Hepatocyte (in vitro differentiated cells): ENCODE results near the gene TTC34. TPM values are rescaled to one million over a fixed set of nuclear protein-coding genes. Genes with fewer than 3 reads are reported as not detected.

Experiments
- DNase-seq: peaks from one replicate; pipeline ENCODE4 v3.0.0-alpha.2; 2016; ENCODE audit warnings: low spot score
- H2AFZ ChIP-seq: fragments of 200-600 bp; sonication (generic); 2 replicates; pipeline ENCODE4 v1.6.0; 2016; ENCODE audit warnings: antibody characterized with exemption, mild to moderate bottlenecking
- H3K27ac ChIP-seq: fragments of 200-600 bp; sonication (generic); 2 replicates; pipeline ENCODE4 v1.5.1; 2016; ENCODE audit warnings: mild to moderate bottlenecking
- H3K27me3 ChIP-seq: fragments of 200-600 bp; sonication (generic); 2 replicates; pipeline ENCODE4 v1.6.1; 2016
- H3K36me3 ChIP-seq: fragments of 200-600 bp; sonication (generic); replicated peaks from 2 replicates; pipeline ENCODE4 v1.5.1; 2016; ENCODE audit warnings: low read depth; ENCODE audit not compliant: insufficient read depth
- H3K4me1 ChIP-seq: fragments of 200-600 bp; sonication (generic); 2 replicates; pipeline ENCODE4 v1.5.1; 2016; ENCODE audit warnings: mild to moderate bottlenecking, moderate library complexity; ENCODE audit not compliant: insufficient read depth
- H3K4me2 ChIP-seq: fragments of 200-600 bp; sonication (generic); 2 replicates; pipeline ENCODE4 v1.6.0; 2016
- H3K4me3 ChIP-seq: fragments of 200-600 bp; sonication (generic); 2 replicates; pipeline ENCODE4 v1.5.1; 2016; ENCODE audit warnings: mild to moderate bottlenecking
- H3K79me2 ChIP-seq: fragments of 200-600 bp; sonication (generic); 2 replicates; pipeline ENCODE4 v1.6.0; 2017; ENCODE audit warnings: mild to moderate bottlenecking
- H3K9me2 ChIP-seq: fragments of 200-600 bp; sonication (generic); replicated peaks from 2 replicates; pipeline ENCODE4 v1.6.0; 2017; ENCODE audit warnings: mild to moderate bottlenecking; ENCODE audit not compliant: insufficient read depth
- H3K9me3 ChIP-seq: fragments of 200-600 bp; sonication (generic); 2 replicates; pipeline ENCODE4 v1.5.1; 2016; ENCODE audit warnings: low read depth, mild to moderate bottlenecking
- H4K20me1 ChIP-seq: fragments of 200-600 bp; sonication (generic); 2 replicates; pipeline ENCODE4 v1.6.0; 2016; ENCODE audit warnings: mild to moderate bottlenecking; ENCODE audit not compliant: insufficient read depth, poor library complexity, severe bottlenecking
- EZH2 ChIP-seq: fragments of 200-600 bp; sonication (generic); IDR thresholded peaks from 2 replicates; pipeline ENCODE4 v1.6.1; 2016; ENCODE audit warnings: antibody characterized with exemption, mild to moderate bottlenecking, borderline replicate concordance
- EZH2phosphoT487 ChIP-seq: fragments of 200-600 bp; sonication (generic); IDR thresholded peaks from one replicate; pipeline ENCODE4 v1.6.1; 2018; ENCODE audit warnings: antibody characterized with exemption, mild to moderate bottlenecking, low read depth, moderate library complexity; ENCODE audit not compliant: unreplicated experiment, severe bottlenecking
- WGBS: methylation state at CpG from one replicate; pipeline ENCODE4 v1.1.6; 2016; ENCODE audit warnings: low lambda C conversion rate; ENCODE audit errors: missing lambda C conversion rate; 5-methylcytosine and 5-hydroxymethylcytosine counted together
- polyA plus RNA-seq: library from polyadenylated mRNA; unstranded; fragments of >200 nt; fragmentation: Nextera tagmentation; extraction: Ambion mirVana; gene quantifications from 2 replicates; pipeline ENCODE4 v1.2.1, GENCODE V29; 2016
- total RNA-seq: library from RNA; depleted of rRNA; stranded (reverse); fragments of >200 nt; gene quantifications from 2 replicates; pipeline ENCODE4 v1.2.3, GENCODE V29; 2014
- TF ChIP-seq, protein P1 (sequence below): fragments of 200-600 bp; sonication (generic); IDR thresholded peaks from 2 replicates; pipeline ENCODE4 v1.5.1; 2016; ENCODE audit warnings: antibody characterized with exemption, mild to moderate bottlenecking; ENCODE audit not compliant: poor library complexity

Gene TTC34
- total and polyA plus RNA-seq, 2 experiments from 2014 or later, result 0.13 to 0.33 TPM

DNA sequence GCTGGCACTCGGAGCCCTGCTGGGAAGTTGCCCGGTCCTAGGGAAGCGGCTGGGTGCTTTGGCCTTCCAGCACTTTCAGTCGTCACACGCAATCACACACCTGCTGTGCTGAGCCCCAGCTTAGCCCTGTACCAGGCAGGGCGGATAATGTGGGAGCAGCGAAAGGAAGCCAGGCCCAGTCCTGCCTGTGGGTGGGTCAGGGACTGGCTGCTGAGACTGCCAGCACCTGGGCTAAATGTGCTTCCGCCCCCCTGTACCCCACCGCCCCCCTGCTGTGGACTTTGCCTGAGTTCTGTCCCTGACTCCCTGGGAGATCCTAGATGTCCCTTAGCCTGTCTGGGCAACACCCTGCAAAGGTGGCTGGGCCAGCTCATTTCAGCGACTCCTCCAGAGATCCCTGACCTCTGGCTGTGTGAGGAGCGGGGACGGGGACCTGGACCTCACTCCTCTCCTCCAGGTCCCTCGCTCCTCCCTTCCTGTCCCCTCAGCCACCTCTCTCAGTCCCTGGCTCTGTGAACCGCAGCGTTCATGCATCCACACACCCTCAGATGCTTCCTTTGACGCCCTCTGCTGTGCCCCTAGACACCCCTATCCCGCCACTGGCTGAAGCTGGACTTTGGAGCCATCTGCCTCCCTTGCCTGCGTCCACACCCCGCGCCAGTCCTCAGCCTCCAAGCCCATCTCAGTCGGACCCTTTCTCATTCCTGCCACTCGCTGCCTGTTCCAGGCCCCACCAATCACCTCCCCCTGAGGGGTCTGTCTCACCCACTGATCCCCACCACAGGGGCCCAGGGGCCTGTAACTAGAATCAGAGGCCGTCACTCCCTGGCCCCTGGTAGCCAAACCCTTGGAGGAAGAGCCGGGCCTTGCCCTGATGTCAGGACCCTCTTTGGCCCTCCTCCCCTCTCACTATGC lies 170.1 kb downstream of the TTC34 start:
- H3K4me1 ChIP-seq, result peaks cover 11% of the 10 kb centered on the region
- peak; percentile 55 for DNase-seq
- H3K27me3 ChIP-seq, result peaks cover 38% of the 10 kb centered on the region
- no peak overlapping the region for H3K4me3 ChIP-seq
- H3K79me2 ChIP-seq, result no peaks in the 10 kb centered on the region
- no peak overlapping the region for H2AFZ ChIP-seq
- H3K9me3 ChIP-seq, result no peaks in the 10 kb centered on the region
- H3K4me2 ChIP-seq, result peak overlapping the region; percentile 49
- no peaks in the 10 kb centered on the region for H4K20me1 ChIP-seq
- H3K9me2 ChIP-seq, result no peaks in the 10 kb centered on the region
- no peaks in the 10 kb centered on the region for H3K36me3 ChIP-seq
- no peak for TF ChIP-seq EZH2phosphoT487
- TF ChIP-seq, protein P1, sequence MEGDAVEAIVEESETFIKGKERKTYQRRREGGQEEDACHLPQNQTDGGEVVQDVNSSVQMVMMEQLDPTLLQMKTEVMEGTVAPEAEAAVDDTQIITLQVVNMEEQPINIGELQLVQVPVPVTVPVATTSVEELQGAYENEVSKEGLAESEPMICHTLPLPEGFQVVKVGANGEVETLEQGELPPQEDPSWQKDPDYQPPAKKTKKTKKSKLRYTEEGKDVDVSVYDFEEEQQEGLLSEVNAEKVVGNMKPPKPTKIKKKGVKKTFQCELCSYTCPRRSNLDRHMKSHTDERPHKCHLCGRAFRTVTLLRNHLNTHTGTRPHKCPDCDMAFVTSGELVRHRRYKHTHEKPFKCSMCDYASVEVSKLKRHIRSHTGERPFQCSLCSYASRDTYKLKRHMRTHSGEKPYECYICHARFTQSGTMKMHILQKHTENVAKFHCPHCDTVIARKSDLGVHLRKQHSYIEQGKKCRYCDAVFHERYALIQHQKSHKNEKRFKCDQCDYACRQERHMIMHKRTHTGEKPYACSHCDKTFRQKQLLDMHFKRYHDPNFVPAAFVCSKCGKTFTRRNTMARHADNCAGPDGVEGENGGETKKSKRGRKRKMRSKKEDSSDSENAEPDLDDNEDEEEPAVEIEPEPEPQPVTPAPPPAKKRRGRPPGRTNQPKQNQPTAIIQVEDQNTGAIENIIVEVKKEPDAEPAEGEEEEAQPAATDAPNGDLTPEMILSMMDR, result no peak
- no peak for TF ChIP-seq EZH2
- 72% methylated on average over 20 of the region's 24 CpGs for WGBS
- no peak overlapping the region for H3K27ac ChIP-seq

DNA sequence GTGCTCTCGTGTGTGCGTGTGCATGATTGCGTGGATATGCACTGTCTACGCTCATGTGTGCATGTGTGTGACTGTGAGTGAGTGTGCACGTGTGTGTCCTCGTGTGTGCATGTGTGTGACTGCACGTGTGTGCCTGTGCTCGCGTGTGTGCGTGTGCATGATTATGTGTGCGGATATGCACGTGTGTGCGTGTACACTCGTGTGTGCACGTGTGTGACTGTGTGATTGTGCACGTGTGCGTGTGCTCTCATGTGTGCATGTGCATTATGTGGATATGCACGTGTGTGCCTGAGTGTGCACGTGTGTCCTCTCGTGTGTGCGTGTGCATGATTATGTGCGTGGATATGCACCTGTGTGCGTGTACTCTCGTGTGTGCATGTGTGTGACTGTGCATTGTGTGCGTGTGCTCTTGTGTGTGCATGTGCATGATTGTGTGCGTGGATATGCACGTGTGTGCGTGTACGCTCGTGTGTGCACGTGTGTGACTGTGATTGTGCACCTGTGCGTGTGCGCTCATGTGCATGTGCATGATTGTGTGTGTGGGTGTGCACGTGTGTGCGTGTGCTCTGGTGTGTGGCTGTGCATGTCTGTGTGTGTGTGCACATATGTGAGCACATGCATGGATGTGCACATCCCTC lies 170.9 kb downstream of the TTC34 start:
- DNase-seq, result no peak
- TF ChIP-seq EZH2 (no peak), EZH2phosphoT487 (no peak)
- TF ChIP-seq, protein P1, result no peak
- Histone ChIP-seq H3K9me2 (no peaks in the 10 kb centered on the region), H3K4me3 (no peak overlapping the region), H3K79me2 (no peaks in the 10 kb centered on the region), H3K27me3 (peaks cover 45% of the 10 kb centered on the region), H3K27ac (no peak overlapping the region), H3K4me1 (peaks cover 11% of the 10 kb centered on the region), H3K36me3 (no peaks in the 10 kb centered on the region), H3K9me3 (no peaks in the 10 kb centered on the region), H4K20me1 (no peaks in the 10 kb centered on the region), H2AFZ (no peak overlapping the region), H3K4me2 (no peak overlapping the region)
- WGBS, result over 99% methylated on average over 35 of the region's 35 CpGs

DNA sequence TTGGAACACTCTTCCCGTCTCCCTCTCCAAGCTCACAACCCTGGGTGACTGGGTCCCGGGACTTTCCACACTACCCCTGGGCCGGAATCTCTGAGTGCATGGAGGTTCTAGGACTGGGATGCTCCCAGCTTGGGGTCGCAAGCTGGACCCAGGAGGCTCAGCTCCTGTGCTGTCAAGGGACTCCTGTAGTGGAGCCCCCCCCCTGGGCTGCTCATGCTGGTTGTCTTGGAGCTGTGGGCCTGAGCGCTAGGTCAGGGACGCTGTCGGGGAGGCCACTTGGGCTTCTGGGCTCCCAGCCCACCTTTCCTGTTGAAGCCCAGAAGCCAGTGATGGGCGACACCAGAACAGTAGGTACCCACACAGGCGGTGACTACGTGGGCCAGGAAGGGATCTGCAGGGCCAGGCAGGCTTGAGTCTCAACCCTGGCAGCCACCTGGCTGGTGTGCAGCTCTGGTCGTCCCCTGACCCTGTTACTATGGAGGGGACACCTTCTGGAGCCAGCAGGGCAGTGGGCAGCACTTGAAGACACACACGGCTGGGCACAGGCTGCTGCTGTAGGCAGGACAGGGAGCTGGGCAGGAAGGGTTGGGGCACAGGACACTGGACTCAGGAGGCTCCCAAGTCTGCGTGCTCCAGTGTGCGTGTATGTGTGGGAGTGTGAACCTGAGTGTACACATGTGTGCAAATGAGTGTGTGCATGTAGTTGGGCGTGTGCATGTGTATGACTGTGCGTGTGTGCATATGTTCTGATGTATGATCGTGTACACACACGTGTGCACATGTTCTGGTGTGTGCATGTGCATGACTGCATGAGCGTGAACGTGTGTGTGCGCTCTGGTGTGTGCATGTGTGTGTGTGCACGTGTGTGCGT lies 171.6 kb downstream of the TTC34 start:
- Histone ChIP-seq H3K27ac (no peak overlapping the region), H3K27me3 (peaks cover 48% of the 10 kb centered on the region), H3K4me1 (peaks cover 11% of the 10 kb centered on the region), H3K4me3 (no peak overlapping the region), H3K36me3 (no peaks in the 10 kb centered on the region), H3K9me2 (no peaks in the 10 kb centered on the region), H2AFZ (no peak overlapping the region), H3K4me2 (no peak overlapping the region), H3K9me3 (no peaks in the 10 kb centered on the region), H3K79me2 (no peaks in the 10 kb centered on the region), H4K20me1 (no peaks in the 10 kb centered on the region)
- TF ChIP-seq, protein P1, result no peak
- TF ChIP-seq EZH2, result no peak
- TF ChIP-seq EZH2phosphoT487, result no peak
- DNase-seq, result no peak
- 91% methylated on average over 23 of the region's 23 CpGs for WGBS
